GM12878 (cell line): ENCODE data around the gene CAPN3. TPM values are rescaled to one million over a fixed set of nuclear protein-coding genes. Genes with fewer than 3 reads are reported as not detected.

Experiments
- ATAC-seq: fragments of 200-7000 bp; cut with Tn5 transposase; 3 replicates; pipeline ENCODE4 v1.9.1; 2020; ENCODE audit warnings: mild to moderate bottlenecking, moderate library complexity
- BruUV-seq: library from RNA; stranded (reverse); fragments of 400-500 nt; replicated peaks from 2 replicates; lab custom pipeline; 2021; lab: Mats Ljungman, UMichigan
- CTCF ChIA-PET: fragments of 300-600 bp; sonication (Branson Sonifier 250); formaldehyde crosslinking; extraction: SDS; loops from one replicate; lab custom pipeline; 2021; ENCODE audit warnings: inconsistent platforms; lab: Yijun Ruan, JAX
- POLR2A ChIA-PET: fragments of 350-600 bp; formaldehyde crosslinking; extraction: SDS; loops from one replicate; lab custom pipeline; 2021; ENCODE audit warnings: inconsistent platforms; lab: Charles Lee
- RAD21 ChIA-PET: fragments of 300-600 bp; sonication (Branson Sonifier 250); formaldehyde crosslinking; loops from one replicate; lab custom pipeline; 2023; ENCODE audit warnings: antibody characterized with exemption; ENCODE audit not compliant: unreplicated experiment; lab: Charles Lee
- SMC1A ChIA-PET: fragments of 300-600 bp; sonication (Branson Sonifier 250); formaldehyde crosslinking; loops from one replicate; lab custom pipeline; 2023; ENCODE audit not compliant: unreplicated experiment, uncharacterized antibody; lab: Charles Lee
- DNase-seq: peaks from one replicate; pipeline ENCODE4 v3.0.0-alpha.2; 2011; ENCODE audit warnings: low read depth, low spot score
- FAIRE-seq: peaks from 3 replicates; lab custom pipeline; 2011; peaks lifted over from hg19 to GRCh38; lab: Jason Lieb, UNC
- H2AFZ ChIP-seq: 2 replicates; pipeline ENCODE4 v1.6.0; 2011; ENCODE audit warnings: low read depth, low read length, control low read depth; ENCODE audit not compliant: control insufficient read depth
- H3K27ac ChIP-seq: 2 replicates; pipeline ENCODE4 v1.5.1; 2011; ENCODE audit warnings: control low read depth; ENCODE audit not compliant: control insufficient read depth, insufficient read depth
- H3K27me3 ChIP-seq, 2 experiments: replicated peaks in 1 of 2; 2 replicates each; pipeline versions ENCODE4 v1.6.0 to v1.6.1; 2011; ENCODE audit warnings: low read length in 1 of 2; ENCODE audit not compliant: control insufficient read depth in 2 of 2, insufficient read depth in 2 of 2
- H3K36me3 ChIP-seq, 2 experiments: 2 replicates each; pipeline ENCODE4 v1.5.1; 2011; ENCODE audit warnings: low read length in 1 of 2; ENCODE audit not compliant: control insufficient read depth in 2 of 2, insufficient read depth in 2 of 2
- H3K4me1 ChIP-seq: 2 replicates; pipeline ENCODE4 v1.6.1; 2011; ENCODE audit warnings: mild to moderate bottlenecking, low read length, moderate library complexity, mixed read lengths; ENCODE audit not compliant: control insufficient read depth, insufficient read depth
- H3K4me2 ChIP-seq: 2 replicates; pipeline ENCODE4 v1.6.0; 2011; ENCODE audit warnings: control low read depth; ENCODE audit not compliant: control insufficient read depth, insufficient read depth
- H3K4me3 ChIP-seq: fragments of 200-600 bp; sonication (generic); 2 replicates; pipeline ENCODE4 v1.5.1; 2016
- H3K79me2 ChIP-seq: 2 replicates; pipeline ENCODE4 v1.6.0; 2011; ENCODE audit warnings: low read length; ENCODE audit not compliant: control insufficient read depth, insufficient read depth
- H3K9ac ChIP-seq: 2 replicates; pipeline ENCODE4 v1.8.0; 2011; ENCODE audit warnings: low read length, control low read depth, mixed read lengths; ENCODE audit not compliant: control insufficient read depth, insufficient read depth
- H3K9me3 ChIP-seq: replicated peaks from 3 replicates; pipeline ENCODE4 v1.5.1; 2011; ENCODE audit warnings: mild to moderate bottlenecking, low read length; ENCODE audit not compliant: control insufficient read depth, insufficient read depth
- H4K20me1 ChIP-seq: 2 replicates; pipeline ENCODE4 v1.6.0; 2011; ENCODE audit not compliant: control insufficient read depth, insufficient read depth
- JUNB ChIP-seq: IDR thresholded peaks from 2 replicates; pipeline ENCODE4 v1.6.1; 2016; ENCODE audit warnings: antibody characterized with exemption, mild to moderate bottlenecking
- LARP7 ChIP-seq: fragments of 450-650 bp; IDR thresholded peaks from 2 replicates; pipeline ENCODE4 v1.6.1; 2017; ENCODE audit warnings: mild to moderate bottlenecking
- NKRF ChIP-seq: fragments of 450-650 bp; conservative IDR thresholded peaks from 2 replicates; pipeline ENCODE4 v1.6.1; 2017; ENCODE audit warnings: mild to moderate bottlenecking, moderate library complexity
- ZBTB11 ChIP-seq: fragments of 450-650 bp; formaldehyde crosslinking; IDR thresholded peaks from 2 replicates; pipeline ENCODE4 v1.5.0; 2022; ENCODE audit warnings: mild to moderate bottlenecking, missing genetic modification characterization
- ZNF687 ChIP-seq: fragments of 450-650 bp; IDR thresholded peaks from 2 replicates; pipeline ENCODE4 v1.6.1; 2017; ENCODE audit warnings: mild to moderate bottlenecking, moderate library complexity
- WGBS: methylation state at CpG from one replicate; pipeline ENCODE4 v1.1.6; 2016; ENCODE audit warnings: low lambda C conversion rate; ENCODE audit not compliant: insufficient replicate concordance, insufficient coverage; ENCODE audit errors: missing lambda C conversion rate; 5-methylcytosine and 5-hydroxymethylcytosine counted together
- in situ Hi-C: fragments of 300-500 bp; cut with MboI; formaldehyde crosslinking; loops from 9 replicates; pipeline ENCODE4 v1.14.3; 2018; ENCODE audit warnings: mixed read lengths
- intact Hi-C: fragments of 100-400 bp; cut with micrococcal nuclease; formaldehyde crosslinking; loops from one replicate; pipeline ENCODE4 v1.14.2; 2022; ENCODE audit not compliant: unreplicated experiment
- polyA plus RNA-seq, 11 experiments: library from polyadenylated mRNA; depleted of rRNA in 4 of 11; unstranded in 6 of 11; stranded (reverse) in 5 of 11; fragments of >200 nt; fragmentation: Nextera tagmentation in 4 of 11; fragmentation: Illumina TruSeq in 1 of 11; extraction: Ambion mirVana in 4 of 11; extraction: Trizol in 1 of 11; gene quantifications; 1 replicate in 1 of 11; 2 replicates in 10 of 11; pipeline versions ENCODE4 v1.2.1 to v1.2.3, GENCODE V29; 2011 to 2016; ENCODE audit warnings: inconsistent platforms in 2 of 11, missing spikeins in 2 of 11, low read depth in 1 of 11
- total RNA-seq, 4 experiments: library from RNA; depleted of rRNA in 3 of 4; stranded (reverse); fragments of >200 nt in 3 of 4; fragmentation: Illumina TruSeq in 1 of 4; extraction: Trizol in 1 of 4; gene quantifications; 2 replicates each; pipeline versions ENCODE4 v1.2.1 to v1.2.3, GENCODE V29; 2013 to 2021

Gene CAPN3
- total and polyA plus RNA-seq, 10 of the 15 experiments (the other 5 are each of a cell fraction or from before 2014, with no cell fraction given) = 1.1 to 3.8 (median 2.4) TPM

- Histone ChIP-seq H3K27ac (no peak overlapping the region), H3K27me3 (no peaks in the 10 kb centered on the region), H3K79me2 (no peaks in the 10 kb centered on the region; the same call in 1 of the 2 replicates), H4K20me1 (no peaks in the 10 kb centered on the region), H3K36me3 (peaks cover 1 to 4% of the 10 kb centered on the region in 2 experiments; a peak in 3 of 4 replicates), H3K9me3 (no peaks in the 10 kb centered on the region), H2AFZ (no peak overlapping the region), H3K9ac (no peak overlapping the region), H3K4me1 (peaks cover 8% of the 10 kb centered on the region), H3K4me3 (no peak overlapping the region), H3K4me2 (no peak overlapping the region)
- in situ Hi-C loops (no loop called here), intact Hi-C loops (no loop called here)
- CTCF ChIA-PET = interaction anchor here (1.8 kb wide), 1 partner anchor 11 kb away, joined by 10 read pairs; no protein-coding TSS in a partner anchor
- SMC1A ChIA-PET = interaction anchor here (1.1 to 1.5 kb wide), 5 partner anchors 9 to 86 kb away, joined by 3 to 4 read pairs (median 3); partner anchors contain the start of genes HAUS2 and LRRC57
- RAD21 ChIA-PET = no interaction called here
- TF ChIP-seq ZBTB11 (CRISPR knock-in tag) (no peak), JUNB (no peak), LARP7 (no peak), ZNF687 (no peak), NKRF (no peak)
- ATAC-seq (no peak), FAIRE-seq (no peak), DNase-seq (no peak)
- no TSS peak for BruUV-seq
- WGBS = 46% methylated on average over 3 of the region's 3 CpGs
- POLR2A ChIA-PET = interaction anchor here (1.2 kb wide), 2 partner anchors 41 to 86 kb away, joined by 3 to 6 read pairs; no protein-coding TSS in a partner anchor
Observed at GRCh38 chr15:42461261-42461660, 102.0 kb downstream of the CAPN3 start.
